Colonic mucosa (tissue), 4 donors: ENCODE measurements around the gene NR3C1. TPM values are rescaled to one million over a fixed set of nuclear protein-coding genes. Genes with fewer than 3 reads are reported as not detected.

Experiments
- DNase-seq: peaks from one replicate; pipeline ENCODE4 v3.0.0-alpha.2; 2020
- H3K27ac ChIP-seq: fragments of 200-600 bp; one replicate; pipeline ENCODE4 v1.8.0; 2021
- H3K27me3 ChIP-seq: fragments of 200-600 bp; one replicate; pipeline ENCODE4 v1.8.0; 2021
- H3K36me3 ChIP-seq: fragments of 200-600 bp; one replicate; pipeline ENCODE4 v1.8.0; 2021
- H3K4me1 ChIP-seq: fragments of 200-600 bp; one replicate; pipeline ENCODE4 v1.8.0; 2021; ENCODE audit warnings: mild to moderate bottlenecking
- H3K4me3 ChIP-seq: fragments of 200-600 bp; one replicate; pipeline ENCODE4 v1.8.0; 2021
- H3K9ac ChIP-seq, 2 donors: one replicate each; pipeline ENCODE4 v1.7.0; 2013; ENCODE audit warnings: control low read depth in 2 of 2, low read depth in 2 of 2, low read length in 2 of 2
- H3K9me3 ChIP-seq: fragments of 200-600 bp; one replicate; pipeline ENCODE4 v1.8.0; 2021
- CTCF ChIP-seq: fragments of 200-600 bp; IDR thresholded peaks from one replicate; pipeline ENCODE4 v1.8.0; 2022; ENCODE audit warnings: antibody characterized with exemption, mild to moderate bottlenecking
- intact Hi-C: fragments of 100-400 bp; cut with DNase I; formaldehyde crosslinking; loops from one replicate; pipeline ENCODE4 v1.14.1; 2022
- total RNA-seq, 2 donors: library from RNA; stranded (reverse); fragmentation: NEBNext Ultra II Directional in 1 of 2; extraction: Animal tissue kit (Norgen Biotek cat#: 25700) in 1 of 2; gene quantifications; one replicate each; pipeline ENCODE4 v1.2.1, GENCODE V29; 2021
- donor health status: healthy.
- donor health status: DM: no; HTN: no; CAD: no.
- donor health status: DM: no; HTN: no; CAD: no.

NR3C1 gene
- total RNA-seq, 2 donors from 2014 or later = 13.0 to 23.5 TPM

GRCh38 chr5:143390941-143391340 is 12.5 kb downstream of the NR3C1 start:
- no peak for TF ChIP-seq CTCF
- H3K4me1 ChIP-seq = peaks cover 3% of the 10 kb centered on the region

GRCh38 chr5:143390258-143390657 is 13.2 kb downstream of the NR3C1 start:
- no peak for DNase-seq
- Histone ChIP-seq H3K9me3 (no peaks in the 10 kb centered on the region), H3K4me3 (no peak overlapping the region), H3K36me3 (no peaks in the 10 kb centered on the region), H3K27ac (no peak overlapping the region), H3K27me3 (no peaks in the 10 kb centered on the region), H3K4me1 (peaks cover 3% of the 10 kb centered on the region), H3K9ac (no peak overlapping the region)
- intact Hi-C loops = no loop called here
- no peak for TF ChIP-seq CTCF

More at GRCh38 chr5:143390941-143391340, 12.5 kb downstream of the NR3C1 start:
- DNase-seq = no peak
- intact Hi-C loops = no loop called here
- no peak overlapping the region for H3K27ac ChIP-seq
- H3K9me3 ChIP-seq = no peaks in the 10 kb centered on the region
- no peaks in the 10 kb centered on the region for H3K27me3 ChIP-seq
- no peak overlapping the region for H3K4me3 ChIP-seq
- H3K36me3 ChIP-seq = no peaks in the 10 kb centered on the region
- no peak overlapping the region for H3K9ac ChIP-seq

GRCh38 chr5:143386725-143387124 is 16.8 kb downstream of the NR3C1 start:
- Histone ChIP-seq H3K9me3 (no peaks in the 10 kb centered on the region), H3K4me1 (peaks cover 3% of the 10 kb centered on the region), H3K9ac (no peak overlapping the region), H3K36me3 (no peaks in the 10 kb centered on the region), H3K27ac (no peak overlapping the region), H3K27me3 (no peaks in the 10 kb centered on the region), H3K4me3 (no peak overlapping the region)
- no peak for DNase-seq
- intact Hi-C loops = no loop called here
- no peak for TF ChIP-seq CTCF

- Histone ChIP-seq H3K9me3 (no peaks in the 10 kb centered on the region), H3K4me3 (no peak overlapping the region), H3K9ac (no peak overlapping the region), H3K4me1 (peaks cover 3% of the 10 kb centered on the region), H3K27ac (no peak overlapping the region), H3K27me3 (no peaks in the 10 kb centered on the region), H3K36me3 (no peaks in the 10 kb centered on the region)
- DNase-seq = no peak
- intact Hi-C loops = no loop called here
- no peak for TF ChIP-seq CTCF
Observed at GRCh38 chr5:143384865-143385657, 18.4 kb downstream of the NR3C1 start.

- Histone ChIP-seq H3K4me1 (peaks cover 3% of the 10 kb centered on the region), H3K27me3 (no peaks in the 10 kb centered on the region), H3K27ac (no peak overlapping the region), H3K36me3 (no peaks in the 10 kb centered on the region), H3K9me3 (no peaks in the 10 kb centered on the region), H3K4me3 (no peak overlapping the region), H3K9ac (no peak overlapping the region)
- no peak for DNase-seq
- intact Hi-C loops = no loop called here
- TF ChIP-seq CTCF = no peak
Observed at GRCh38 chr5:143383988-143384387, 19.5 kb downstream of the NR3C1 start.
